Spinal cord (tissue), 10 donors: Measurements from ENCODE around the gene GNB2. TPM values are rescaled to one million over a fixed set of nuclear protein-coding genes. Genes with fewer than 3 reads are reported as not detected.
A peak's percentile ranks its signal among the peaks of the same experiment; 100 is the strongest.

Experiments
- DNase-seq, 6 donors: peaks; one replicate each; pipeline versions ENCODE4 v3.0.0 to v3.0.0-alpha.2; 2013 to 2015; ENCODE audit warnings: low spot score in 6 of 6, low read depth in 4 of 6
- H3K27ac ChIP-seq: one replicate; pipeline ENCODE4 v1.5.1; 2013; ENCODE audit warnings: low read depth, low read length, control low read depth
- H3K27me3 ChIP-seq: one replicate; pipeline ENCODE4 v1.6.1; 2013; ENCODE audit warnings: low read length; ENCODE audit not compliant: control insufficient read depth, insufficient read depth
- H3K36me3 ChIP-seq: one replicate; pipeline ENCODE4 v1.6.1; 2013; ENCODE audit warnings: low read length; ENCODE audit not compliant: control insufficient read depth, insufficient read depth
- H3K4me1 ChIP-seq: one replicate; pipeline ENCODE4 v1.6.1; 2013; ENCODE audit warnings: low read length; ENCODE audit not compliant: control insufficient read depth, insufficient read depth
- H3K4me3 ChIP-seq: one replicate; pipeline ENCODE4 v1.5.1; 2013; ENCODE audit warnings: low read depth, low read length, control low read depth
- H3K9me3 ChIP-seq: one replicate; pipeline ENCODE4 v1.6.1; 2013; ENCODE audit warnings: low read length; ENCODE audit not compliant: control insufficient read depth, insufficient read depth
- WGBS: methylation state at CpG from one replicate; pipeline ENCODE4 v1.1.5; 2013; ENCODE audit warnings: missing lambda C conversion rate; ENCODE audit not compliant: insufficient coverage; 5-methylcytosine and 5-hydroxymethylcytosine counted together
- polyA plus RNA-seq, 2 donors: library from polyadenylated mRNA; unstranded; fragments of 120-200 nt; gene quantifications; one replicate each; pipeline ENCODE4 v1.2.1, GENCODE V29; 2013; ENCODE audit not compliant: insufficient read length in 2 of 2
- total RNA-seq, 2 donors: library from RNA; depleted of rRNA in 1 of 2; stranded (reverse); fragments of 120-200 nt in 1 of 2; fragments of >200 nt in 1 of 2; gene quantifications; one replicate each; pipeline versions ENCODE4 v1.2.3 to v1.2.4, GENCODE V29; 2013 to 2014
- donor health status: healthy.

GNB2 gene
- total and polyA plus RNA-seq, 4 donors = 74.9 to 353 (median 215) TPM

- Histone ChIP-seq H3K36me3 (peaks cover 92% of the 10 kb centered on the region), H3K4me1 (peaks cover 28% of the 10 kb centered on the region), H3K9me3 (no peaks in the 10 kb centered on the region), H3K27ac (no peak overlapping the region), H3K4me3 (no peak overlapping the region), H3K27me3 (no peaks in the 10 kb centered on the region)
- 70% methylated on average over 7 of the region's 17 CpGs for WGBS
- no peak for DNase-seq
These were observed 13.3 kb downstream of the GNB2 start for GRCh38 chr7:100686822-100687211.

- peaks cover 89% of the 10 kb centered on the region for H3K36me3 ChIP-seq
These were observed 13.7 kb downstream of the GNB2 start for GRCh38 chr7:100687261-100687660.

GRCh38 chr7:100687751-100688300 is 14.3 kb downstream of the GNB2 start:
- 84% methylated on average over 20 of the region's 25 CpGs for WGBS
- no peak for DNase-seq
- Histone ChIP-seq H3K36me3 (peaks cover 83% of the 10 kb centered on the region), H3K4me3 (no peak overlapping the region), H3K9me3 (no peaks in the 10 kb centered on the region), H3K27ac (no peak overlapping the region), H3K27me3 (no peaks in the 10 kb centered on the region), H3K4me1 (peaks cover 38% of the 10 kb centered on the region)

More at GRCh38 chr7:100687261-100687660, 13.7 kb downstream of the GNB2 start:
- no peak overlapping the region for H3K4me3 ChIP-seq
- WGBS = 85% methylated on average over 21 of the region's 22 CpGs
- H3K4me1 ChIP-seq = peaks cover 32% of the 10 kb centered on the region
- H3K9me3 ChIP-seq = no peaks in the 10 kb centered on the region
- H3K27ac ChIP-seq = no peak overlapping the region
- no peak for DNase-seq
- no peaks in the 10 kb centered on the region for H3K27me3 ChIP-seq

- H3K27me3 ChIP-seq = no peaks in the 10 kb centered on the region
- DNase-seq = no peak
- H3K36me3 ChIP-seq = peaks cover 77% of the 10 kb centered on the region
- 94% methylated on average over 12 of the region's 16 CpGs for WGBS
- H3K4me3 ChIP-seq = no peak overlapping the region
- H3K4me1 ChIP-seq = peaks cover 44% of the 10 kb centered on the region
- H3K9me3 ChIP-seq = no peaks in the 10 kb centered on the region
- no peak overlapping the region for H3K27ac ChIP-seq
These were observed 14.9 kb downstream of the GNB2 start for GRCh38 chr7:100688326-100688860.

GRCh38 chr7:100689230-100690135 is 15.9 kb downstream of the GNB2 start:
- no peak for DNase-seq
- Histone ChIP-seq H3K9me3 (no peaks in the 10 kb centered on the region), H3K4me1 (peaks cover 45% of the 10 kb centered on the region), H3K27ac (no peak overlapping the region), H3K36me3 (peaks cover 66% of the 10 kb centered on the region), H3K4me3 (no peak overlapping the region), H3K27me3 (no peaks in the 10 kb centered on the region)
- WGBS = 92% methylated on average over 11 of the region's 18 CpGs

GRCh38 chr7:100691676-100692577 is 18.4 kb downstream of the GNB2 start:
- Histone ChIP-seq H3K27me3 (no peaks in the 10 kb centered on the region), H3K36me3 (peaks cover 42% of the 10 kb centered on the region), H3K27ac (peak overlapping the region; percentile 40), H3K4me1 (peaks cover 53% of the 10 kb centered on the region), H3K4me3 (peak overlapping the region; percentile 56), H3K9me3 (no peaks in the 10 kb centered on the region)
- peak in 3 of 6 donors; percentile 73 to 93 (median 91) for DNase-seq
- 5% methylated on average over 16 of the region's 28 CpGs for WGBS

GRCh38 chr7:100692578-100692961 is 19.0 kb downstream of the GNB2 start:
- 38% methylated on average over 4 of the region's 6 CpGs for WGBS
- DNase-seq = no peak
- Histone ChIP-seq H3K4me1 (peaks cover 53% of the 10 kb centered on the region), H3K4me3 (peak overlapping the region; percentile 56), H3K27me3 (no peaks in the 10 kb centered on the region), H3K36me3 (peaks cover 35% of the 10 kb centered on the region), H3K27ac (no peak overlapping the region), H3K9me3 (no peaks in the 10 kb centered on the region)

- Histone ChIP-seq H3K4me1 (peaks cover 53% of the 10 kb centered on the region), H3K36me3 (peaks cover 26% of the 10 kb centered on the region), H3K9me3 (no peaks in the 10 kb centered on the region), H3K4me3 (peak overlapping the region; percentile 56), H3K27ac (peak overlapping the region; percentile 20), H3K27me3 (no peaks in the 10 kb centered on the region)
- under 1% methylated on average over 81 of the region's 81 CpGs for WGBS
- DNase-seq = peak in 1 of 6 donors; percentile 37
These were observed 20.0 kb downstream of the GNB2 start for GRCh38 chr7:100693312-100694097.
